ENCODE results near the gene OAF. TPM values are rescaled to one million over a fixed set of nuclear protein-coding genes. Genes with fewer than 3 reads are reported as not detected.

OAF gene
- total RNA-seq, 1 experiment from 2014 or later, result 32.3 TPM

GRCh38 chr11:120259241-120259640 lies 48.4 kb downstream of the OAF start (continued):
- no peak for TF ChIP-seq CTCF (IDR thresholded peaks at IDR 0.05 in 2 of 3, conservative IDR thresholded peaks at IDR 0.05 in 1 of 3; ENCODE audit: borderline replicate concordance in 1 of 3, insufficient read depth in 1 of 3, low read depth in 2 of 3, low read length in 2 of 3)

GRCh38 chr11:120259988-120260565 lies 49.2 kb downstream of the OAF start:
- no peaks in the 10 kb centered on the region for H3K79me2 ChIP-seq (ENCODE audit: insufficient read depth, low read length)
- BruUV-seq (replicated peaks), result no TSS peak
- no peak overlapping the region for H3K4me3 ChIP-seq (replicated peaks in 1 of 2; ENCODE audit: low read depth in 1 of 2, low read length in 2 of 2)
- H3K27me3 ChIP-seq (ENCODE audit: insufficient read depth, low read length), result peaks cover 45% of the 10 kb centered on the region; the same call in 1 of the 2 replicates
- TF ChIP-seq RAD21 (IDR thresholded peaks at IDR 0.05; ENCODE audit: low read depth), result no peak
- TF ChIP-seq FOSL1 (IDR thresholded peaks at IDR 0.05; ENCODE audit: low read depth), result no peak
- no peak for TF ChIP-seq POLR2A (IDR thresholded peaks at IDR 0.05; ENCODE audit: borderline replicate concordance, extremely low read depth, insufficient read depth, insufficient read length)
- TF ChIP-seq ATF3 (IDR thresholded peaks at IDR 0.05), result no peak
- no peak for TF ChIP-seq YY1 (IDR thresholded peaks at IDR 0.05; ENCODE audit: extremely low read depth, insufficient replicate concordance, low read depth, low read length)
- TF ChIP-seq CBX3 (IDR thresholded peaks at IDR 0.05; ENCODE audit: low read depth), result no peak
- no peak for TF ChIP-seq POLR2AphosphoS5 (IDR thresholded peaks at IDR 0.05; ENCODE audit: low read depth, low read length)
- no peak for TF ChIP-seq ZNF274 (IDR thresholded peaks at IDR 0.05; ENCODE audit: low read depth, low read length)
- TF ChIP-seq EGR1 (IDR thresholded peaks at IDR 0.05; ENCODE audit: low read depth), result no peak
- no peak for TF ChIP-seq ELF1 (IDR thresholded peaks at IDR 0.05; ENCODE audit: borderline replicate concordance, low read depth)
- no peak for TF ChIP-seq JUND (IDR thresholded peaks at IDR 0.05)
- no peak for TF ChIP-seq CTCF (IDR thresholded peaks at IDR 0.05 in 2 of 3, conservative IDR thresholded peaks at IDR 0.05 in 1 of 3; ENCODE audit: borderline replicate concordance in 1 of 3, insufficient read depth in 1 of 3, low read depth in 2 of 3, low read length in 2 of 3)
- TF ChIP-seq EZH2 (IDR thresholded peaks at IDR 0.05), result no peak
- TF ChIP-seq REST (IDR thresholded peaks at IDR 0.05; ENCODE audit: low read depth), result no peak
- TF ChIP-seq CEBPB (IDR thresholded peaks at IDR 0.05; ENCODE audit: low read depth), result no peak
- TF ChIP-seq MAX (IDR thresholded peaks at IDR 0.05), result no peak
- no peak for TF ChIP-seq TCF7L2 (IDR thresholded peaks at IDR 0.05; ENCODE audit: borderline replicate concordance, extremely low read depth, insufficient read depth, insufficient read length)
- H3K4me2 ChIP-seq (ENCODE audit: low read length), result no peak overlapping the region
- no peaks in the 10 kb centered on the region for H4K20me1 ChIP-seq (ENCODE audit: insufficient read depth)
- ChIA-PET CTCF (no interaction called here), POLR2A (no interaction called here), RAD21 (ENCODE audit: low non-redundant PET in 1 of 2, low total read pairs in 2 of 2, uncharacterized antibody in 2 of 2, unreplicated experiment in 2 of 2) (no interaction called here)
- H3K4me1 ChIP-seq (ENCODE audit: control insufficient read depth in 1 of 2, insufficient read depth in 2 of 2, low read length in 2 of 2), result no peaks in the 10 kb centered on the region
- H3K27ac ChIP-seq (ENCODE audit: low read depth, low read length), result no peak overlapping the region
- H3K36me3 ChIP-seq (ENCODE audit: control insufficient read depth in 1 of 2, insufficient read depth in 2 of 2, low read length in 2 of 2), result no peaks in the 10 kb centered on the region
- intact Hi-C loops (cut with micrococcal nuclease), result no loop called here
- no peaks in the 10 kb centered on the region for H3K9me3 ChIP-seq (ENCODE audit: control insufficient read depth in 1 of 2, insufficient read depth in 1 of 2, low read depth in 1 of 2, low read length in 2 of 2)
- no peak overlapping the region for H3K9ac ChIP-seq (ENCODE audit: low read length)
- H2AFZ ChIP-seq (ENCODE audit: low read depth, low read length, poor library complexity, severe bottlenecking), result no peak overlapping the region
- ATAC-seq (no peak), DNase-seq (ENCODE audit: low read depth, low spot score) (no peak)
- H3K9me2 ChIP-seq (ENCODE audit: insufficient read depth), result no peaks in the 10 kb centered on the region

Measured in HCT116 (cell line).